ENCODE measurements around the gene PIN1. TPM values are rescaled to one million over a fixed set of nuclear protein-coding genes. Genes with fewer than 3 reads are reported as not detected.
"Not testable (repeated sequence)": the region's sequence is repeated elsewhere in the genome, so short reads cannot be mapped to it uniquely, and the experiment has no call there.

PIN1 gene
- total RNA-seq, 2 donors from 2014 or later = 76.5 to 79.4 TPM

DNA sequence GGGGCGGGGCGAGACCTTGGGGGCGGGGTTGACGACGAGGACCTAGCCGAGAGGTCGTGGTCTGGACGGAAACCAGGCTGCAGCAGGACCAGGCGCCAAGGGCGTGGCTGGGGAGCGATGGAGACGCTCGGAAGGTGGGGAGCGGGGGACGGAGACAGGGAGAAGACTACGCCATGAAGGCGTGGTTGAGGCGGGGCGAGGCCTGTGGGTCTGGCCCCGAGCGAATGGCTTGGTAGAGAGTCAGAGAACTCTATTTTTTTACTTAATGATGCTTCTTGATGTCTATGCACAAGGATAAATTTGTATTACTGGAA, 15.6 kb upstream of the PIN1 start:
- TF ChIP-seq, protein P1, sequence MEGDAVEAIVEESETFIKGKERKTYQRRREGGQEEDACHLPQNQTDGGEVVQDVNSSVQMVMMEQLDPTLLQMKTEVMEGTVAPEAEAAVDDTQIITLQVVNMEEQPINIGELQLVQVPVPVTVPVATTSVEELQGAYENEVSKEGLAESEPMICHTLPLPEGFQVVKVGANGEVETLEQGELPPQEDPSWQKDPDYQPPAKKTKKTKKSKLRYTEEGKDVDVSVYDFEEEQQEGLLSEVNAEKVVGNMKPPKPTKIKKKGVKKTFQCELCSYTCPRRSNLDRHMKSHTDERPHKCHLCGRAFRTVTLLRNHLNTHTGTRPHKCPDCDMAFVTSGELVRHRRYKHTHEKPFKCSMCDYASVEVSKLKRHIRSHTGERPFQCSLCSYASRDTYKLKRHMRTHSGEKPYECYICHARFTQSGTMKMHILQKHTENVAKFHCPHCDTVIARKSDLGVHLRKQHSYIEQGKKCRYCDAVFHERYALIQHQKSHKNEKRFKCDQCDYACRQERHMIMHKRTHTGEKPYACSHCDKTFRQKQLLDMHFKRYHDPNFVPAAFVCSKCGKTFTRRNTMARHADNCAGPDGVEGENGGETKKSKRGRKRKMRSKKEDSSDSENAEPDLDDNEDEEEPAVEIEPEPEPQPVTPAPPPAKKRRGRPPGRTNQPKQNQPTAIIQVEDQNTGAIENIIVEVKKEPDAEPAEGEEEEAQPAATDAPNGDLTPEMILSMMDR (IDR thresholded peaks at IDR 0.05) = no peak
- Histone ChIP-seq H3K27me3 (replicated peaks; ENCODE audit: insufficient read depth) (no peaks in the 10 kb centered on the region), H3K9me3 (no peaks in the 10 kb centered on the region)

DNA sequence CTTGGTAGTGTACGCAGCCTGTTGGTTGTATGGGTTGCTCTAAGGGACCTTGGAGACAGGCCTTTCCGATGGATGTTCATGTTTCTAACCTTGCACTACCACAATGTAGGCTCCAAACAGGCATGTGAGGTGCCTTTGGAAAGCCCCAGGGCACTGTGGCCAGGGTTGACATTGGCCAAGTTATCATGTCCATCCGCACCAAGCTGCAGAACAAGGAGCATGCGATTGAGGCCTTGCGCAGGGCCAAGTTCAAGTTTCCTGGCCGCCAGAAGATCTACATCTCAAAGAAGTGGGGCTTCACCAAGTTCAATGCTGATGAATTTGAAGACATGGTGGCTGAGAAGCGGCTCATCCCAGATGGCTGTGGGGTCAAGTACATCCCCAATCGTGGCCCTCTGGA, 15.1 kb upstream of the PIN1 start:
- peak overlapping the region; percentile 61 to 77 for H3K27ac ChIP-seq
- not testable (repeated sequence) for DNase-seq (ENCODE audit: low spot score); H3K9me3 ChIP-seq; H3K27me3 ChIP-seq (replicated peaks; ENCODE audit: insufficient read depth); ATAC-seq (ENCODE audit: insufficient number of reproducible peaks, low FRiP score, low read depth); H3K36me3 ChIP-seq
- peaks cover 4 to 25% of the 10 kb centered on the region in 2 donors for H3K4me1 ChIP-seq (ENCODE audit: control insufficient read depth in 1 of 2, low read depth in 2 of 2)
- H3K4me3 ChIP-seq = peak overlapping the region; percentile 68

More for the DNA sequence above, 15.6 kb upstream of the PIN1 start:
- Histone ChIP-seq H3K36me3 (peaks cover 2% of the 10 kb centered on the region), H3K4me3 (peak overlapping the region; percentile 68), H3K4me1 (ENCODE audit: control insufficient read depth in 1 of 2, low read depth in 2 of 2) (peaks cover 4 to 25% of the 10 kb centered on the region in 2 donors), H3K27ac (peak overlapping the region; percentile 61 to 77)
- ATAC-seq (ENCODE audit: insufficient number of reproducible peaks, low FRiP score, low read depth) = no peak
- no peak for DNase-seq (ENCODE audit: low spot score)

DNA sequence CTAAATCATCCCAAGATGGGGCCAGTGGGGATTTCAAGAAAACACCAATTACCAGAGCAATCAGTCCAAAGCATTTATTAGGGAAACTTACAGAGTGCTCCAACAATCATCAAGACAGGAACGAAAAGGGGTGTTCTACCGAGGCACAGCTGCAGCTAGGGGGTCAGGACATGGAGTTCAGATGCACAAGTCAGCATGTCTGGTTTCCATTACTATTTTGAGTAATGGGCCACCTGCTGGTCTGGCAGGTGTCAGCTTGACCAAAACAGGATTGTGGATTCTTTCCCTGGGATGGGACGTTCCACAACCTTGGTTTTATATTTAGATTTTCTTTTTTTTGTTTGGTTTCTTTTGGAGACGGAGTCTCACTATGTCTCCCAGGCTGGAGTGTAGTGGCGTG, 11.3 kb upstream of the PIN1 start:
- TF ChIP-seq, protein P1 (IDR thresholded peaks at IDR 0.05) = no peak
- no peak for DNase-seq (ENCODE audit: low spot score)
- Histone ChIP-seq H3K27me3 (replicated peaks; ENCODE audit: insufficient read depth) (no peaks in the 10 kb centered on the region), H3K4me1 (ENCODE audit: control insufficient read depth in 1 of 2, low read depth in 2 of 2) (peaks cover 12 to 27% of the 10 kb centered on the region in 2 donors), H3K27ac (no peak overlapping the region), H3K9me3 (no peaks in the 10 kb centered on the region), H3K4me3 (no peak overlapping the region), H3K36me3 (no peaks in the 10 kb centered on the region)
- ATAC-seq (ENCODE audit: insufficient number of reproducible peaks, low FRiP score, low read depth) = no peak

DNA sequence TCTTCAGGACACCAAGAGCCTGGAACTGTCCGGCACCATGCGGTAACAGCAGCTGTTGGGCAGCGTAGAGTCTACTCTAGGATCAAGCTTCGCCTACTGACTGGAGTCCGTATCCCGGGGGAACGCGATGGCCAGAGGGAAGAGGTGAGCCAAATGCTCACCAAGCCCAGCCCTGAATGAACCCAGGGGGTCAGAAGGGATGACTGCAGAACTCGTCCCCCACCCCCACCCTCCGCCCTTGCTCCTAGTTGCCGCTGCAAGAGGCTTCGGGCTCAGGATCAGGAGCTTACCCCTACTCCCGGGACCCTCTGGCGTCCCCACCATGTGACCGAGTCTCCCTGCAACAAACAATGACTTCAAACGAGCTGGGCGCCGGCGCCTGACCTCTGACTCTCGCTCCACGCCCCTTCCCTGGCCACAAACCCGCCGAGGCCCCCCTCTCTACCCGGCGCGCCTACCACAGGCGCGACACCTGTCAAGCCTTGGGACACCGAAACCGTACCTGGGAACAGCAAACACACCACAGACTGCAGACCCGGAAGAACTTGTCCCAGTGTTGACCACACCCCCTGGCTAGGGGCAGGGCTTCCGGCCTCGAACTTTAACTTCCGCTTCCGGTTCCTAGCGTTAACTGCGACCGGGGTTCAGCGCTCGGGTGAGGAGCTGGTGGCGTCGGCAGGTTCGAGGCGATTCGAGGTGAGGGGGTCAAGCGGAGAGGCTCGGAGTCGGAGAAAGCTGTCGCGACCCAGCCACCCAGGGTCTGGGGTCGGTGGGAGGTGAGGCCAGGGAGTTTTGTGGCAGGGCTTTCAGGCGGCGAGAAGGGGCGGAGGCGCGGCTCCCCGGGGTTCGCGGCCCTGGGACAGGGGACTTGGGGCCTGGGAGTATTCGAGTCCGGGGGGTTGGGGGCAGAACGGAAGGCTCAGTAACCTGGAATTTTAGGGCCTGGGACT, 7.6 kb upstream of the PIN1 start, which contains the start of gene UBL5:
Gene UBL5 (plus strand): TSS at position 630 of the 950 bp plus-strand sequence. CDS start 420 bp downstream, outside the sequence.
- peak within 1 kb of the TSS; percentile 68 to 77 for H3K27ac ChIP-seq
- peak; percentile 66 for DNase-seq (ENCODE audit: low spot score)

DNA sequence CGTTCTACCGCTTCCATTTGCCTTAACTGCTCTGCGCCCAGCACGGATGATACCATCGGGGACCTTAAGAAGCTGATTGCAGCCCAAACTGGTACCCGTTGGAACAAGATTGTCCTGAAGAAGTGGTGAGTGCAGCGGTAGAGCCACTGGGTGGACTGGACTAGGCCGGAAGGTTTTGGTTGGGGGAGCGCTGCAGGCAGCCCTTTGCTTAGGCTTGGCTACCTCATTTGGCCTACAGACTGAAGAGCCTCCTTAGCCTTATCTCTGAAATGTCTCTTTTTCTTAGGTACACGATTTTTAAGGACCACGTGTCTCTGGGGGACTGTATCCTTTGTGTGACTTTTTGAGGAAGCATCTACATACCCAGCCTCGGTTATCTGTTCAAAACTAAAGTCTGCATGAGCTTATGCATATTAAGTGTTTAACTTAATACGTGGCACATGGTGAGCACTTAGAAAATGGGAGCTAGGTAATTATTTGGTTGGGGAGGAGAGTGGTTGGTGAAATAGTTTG, 6.5 kb upstream of the PIN1 start:
- Histone ChIP-seq H3K27ac (no peak overlapping the region), H3K36me3 (peaks cover 6% of the 10 kb centered on the region), H3K27me3 (replicated peaks; ENCODE audit: insufficient read depth) (no peaks in the 10 kb centered on the region), H3K4me1 (ENCODE audit: control insufficient read depth in 1 of 2, low read depth in 2 of 2) (peaks cover 13 to 24% of the 10 kb centered on the region in 2 donors), H3K9me3 (no peaks in the 10 kb centered on the region), H3K4me3 (peak overlapping the region; percentile 95)
- DNase-seq (ENCODE audit: low spot score) (no peak), ATAC-seq (ENCODE audit: insufficient number of reproducible peaks, low FRiP score, low read depth) (no peak)
- TF ChIP-seq, protein P1 (IDR thresholded peaks at IDR 0.05) = no peak

More for the DNA sequence above, 7.6 kb upstream of the PIN1 start, which contains the start of gene UBL5:
- Histone ChIP-seq H3K4me1 (ENCODE audit: control insufficient read depth in 1 of 2, low read depth in 2 of 2) (peaks cover 13 to 24% of the 10 kb centered on the region in 2 donors), H3K36me3 (peaks cover 6% of the 10 kb centered on the region), H3K9me3 (no peaks in the 10 kb centered on the region), H3K4me3 (peak within 1 kb of the TSS; percentile 95), H3K27me3 (replicated peaks; ENCODE audit: insufficient read depth) (no peaks in the 10 kb centered on the region)
- ATAC-seq (ENCODE audit: insufficient number of reproducible peaks, low FRiP score, low read depth) = peak; percentile 96
- TF ChIP-seq, protein P1 (IDR thresholded peaks at IDR 0.05) = no peak

Data from thoracic aorta (tissue), 2 donors.